ENCODE data around the gene NLRC3.
"Not testable (repeated sequence)": the region's sequence is repeated elsewhere in the genome, so short reads cannot be mapped to it uniquely, and the experiment has no call there.

Gene NLRC3

DNA sequence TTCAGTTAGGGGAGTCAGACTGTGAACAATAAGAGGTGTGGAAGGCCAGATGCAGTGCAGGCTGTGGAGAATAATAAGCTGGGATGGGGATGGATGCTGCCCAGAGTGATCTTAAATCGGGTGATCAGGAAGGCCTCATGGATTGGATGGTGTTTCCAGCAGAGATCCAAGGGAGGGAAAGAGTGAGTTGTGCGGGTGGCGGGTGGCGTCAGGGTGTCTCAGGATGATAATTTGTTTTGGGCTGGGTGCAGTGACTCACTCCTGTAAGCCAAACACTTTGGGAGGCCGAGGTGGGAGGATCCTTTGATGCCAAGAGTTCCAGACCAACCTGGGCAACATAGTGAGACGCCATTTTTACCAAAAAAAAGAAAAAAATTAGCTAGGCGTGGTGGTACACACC, 68.5 kb downstream of the NLRC3 start:
- no peak for FAIRE-seq

DNA sequence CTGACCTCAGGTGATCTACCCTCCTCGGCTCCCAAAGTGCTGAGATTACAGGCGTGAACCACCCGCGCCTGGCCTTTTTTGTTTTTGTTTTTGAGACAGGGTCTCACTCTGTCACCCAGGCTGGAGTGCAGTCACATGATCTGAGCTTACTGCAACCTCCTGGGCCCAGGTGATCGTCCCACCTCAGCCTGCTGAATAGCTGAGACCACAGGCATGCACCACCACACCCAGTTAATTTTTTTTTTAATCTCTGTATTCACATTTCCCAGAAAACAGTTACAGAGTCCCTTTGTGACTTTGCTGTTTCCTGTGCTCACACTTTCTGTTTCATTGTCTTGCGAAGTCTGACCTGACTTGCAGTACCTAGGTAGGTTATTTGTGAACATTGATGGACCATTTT, 73.7 kb downstream of the NLRC3 start:
- no peak for FAIRE-seq

DNA sequence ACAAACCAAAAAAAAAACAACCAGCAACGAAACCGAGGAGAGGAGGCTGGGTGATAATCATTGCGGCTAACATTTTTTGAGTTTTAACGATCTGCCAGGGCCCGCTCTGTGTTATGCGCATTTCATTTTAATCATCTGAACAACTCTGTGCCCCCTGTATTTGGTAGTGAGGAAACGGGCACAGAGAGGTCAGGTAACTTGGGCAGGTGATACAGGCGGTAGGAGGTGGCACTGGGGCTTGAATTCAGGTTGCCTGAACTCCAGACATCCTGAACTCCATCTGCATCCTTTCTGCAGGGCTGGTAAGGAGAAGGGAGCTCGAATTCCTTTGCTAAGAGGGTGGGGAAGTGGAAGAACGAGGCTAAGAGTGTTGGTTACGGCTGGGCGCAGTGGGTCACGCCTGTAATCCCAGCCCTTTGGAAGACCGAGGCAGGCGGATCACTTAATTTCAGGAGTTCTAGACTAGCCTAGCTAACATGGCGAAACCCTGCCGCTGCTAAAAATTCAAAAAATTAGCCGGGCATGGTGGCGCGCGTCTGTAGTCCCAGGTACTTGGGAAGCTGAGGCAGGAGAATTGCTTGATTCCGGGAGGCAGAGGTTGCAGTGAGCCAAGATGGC, 75.3 kb downstream of the NLRC3 start:
- FAIRE-seq: no peak

DNA sequence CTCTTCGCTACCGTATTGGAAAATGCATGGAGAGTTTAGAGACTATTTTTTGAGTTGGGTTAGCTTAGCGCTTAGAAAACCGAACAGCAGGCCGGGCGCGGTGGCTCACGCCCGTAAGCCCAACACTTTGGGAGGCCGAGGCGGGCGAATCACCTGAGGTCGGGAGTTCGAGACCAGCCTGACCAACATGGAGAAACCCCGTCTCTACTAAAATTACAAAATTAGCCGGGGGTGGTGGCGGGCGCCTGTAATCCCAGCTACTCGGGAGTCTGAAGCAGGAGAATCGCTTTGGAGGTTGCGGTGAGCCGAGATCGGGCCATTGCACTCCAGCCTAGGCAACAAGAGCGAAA, 75.8 kb downstream of the NLRC3 start:
- FAIRE-seq: not testable (repeated sequence)

DNA sequence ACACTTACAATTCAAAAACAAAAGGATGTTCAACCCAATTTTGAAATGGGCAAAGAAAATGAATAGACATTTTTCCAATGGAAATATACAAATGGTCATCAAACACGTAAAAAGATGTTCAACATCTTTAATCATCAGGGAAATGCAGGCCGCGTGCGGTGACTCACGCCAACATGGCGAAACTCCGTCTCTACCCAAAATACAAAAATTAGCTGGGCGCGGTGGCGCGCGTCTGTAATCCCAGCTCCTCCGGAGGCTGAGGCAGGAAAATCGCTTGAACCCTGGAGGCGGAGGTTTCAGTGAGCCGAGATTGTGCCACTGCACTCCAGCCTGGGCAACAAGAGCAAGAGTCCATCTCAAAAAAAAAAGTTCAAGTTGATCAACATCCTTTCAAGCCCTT, 78.2 kb downstream of the NLRC3 start:
- no peak for FAIRE-seq

DNA sequence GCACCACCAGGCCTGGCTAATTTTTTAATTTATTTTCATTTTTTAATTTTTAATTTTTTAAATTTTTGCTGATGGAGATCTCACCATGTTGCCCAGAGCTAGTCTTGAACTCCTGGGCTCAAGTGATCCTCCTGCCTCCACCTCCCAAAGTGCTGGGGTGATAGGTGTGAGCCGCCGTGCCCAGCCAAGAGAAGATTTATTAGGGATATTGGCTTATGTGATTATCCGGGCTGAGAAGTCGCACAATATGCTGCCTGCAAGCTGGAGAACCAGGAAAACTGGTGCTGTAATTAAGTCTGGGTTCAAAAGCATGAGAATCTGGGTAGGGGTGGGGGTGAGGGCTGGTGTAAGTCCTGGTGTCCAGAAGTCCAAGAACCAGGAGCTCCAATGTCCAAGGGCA, 79.4 kb downstream of the NLRC3 start:
- no peak for FAIRE-seq

DNA sequence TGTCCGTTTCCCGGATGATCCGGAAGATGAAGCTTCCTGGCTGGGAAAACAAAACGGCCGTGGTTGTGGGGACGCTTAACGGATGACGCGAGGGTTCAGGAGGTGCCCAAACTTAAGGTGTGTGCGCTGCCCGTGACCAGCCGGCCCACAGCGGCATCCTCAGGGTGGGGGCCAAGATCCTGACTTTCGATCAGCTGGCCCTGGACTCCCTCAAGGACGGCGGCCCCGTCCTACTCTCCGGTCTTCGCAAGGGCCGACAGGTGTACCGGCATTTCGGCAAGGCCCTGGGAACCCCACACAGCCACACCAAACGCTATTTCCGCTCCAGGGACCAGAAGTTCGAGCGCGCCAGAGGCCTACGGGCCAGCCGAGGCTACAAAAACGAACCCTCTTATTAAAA, 80.8 kb downstream of the NLRC3 start:
- no peak for FAIRE-seq

DNA sequence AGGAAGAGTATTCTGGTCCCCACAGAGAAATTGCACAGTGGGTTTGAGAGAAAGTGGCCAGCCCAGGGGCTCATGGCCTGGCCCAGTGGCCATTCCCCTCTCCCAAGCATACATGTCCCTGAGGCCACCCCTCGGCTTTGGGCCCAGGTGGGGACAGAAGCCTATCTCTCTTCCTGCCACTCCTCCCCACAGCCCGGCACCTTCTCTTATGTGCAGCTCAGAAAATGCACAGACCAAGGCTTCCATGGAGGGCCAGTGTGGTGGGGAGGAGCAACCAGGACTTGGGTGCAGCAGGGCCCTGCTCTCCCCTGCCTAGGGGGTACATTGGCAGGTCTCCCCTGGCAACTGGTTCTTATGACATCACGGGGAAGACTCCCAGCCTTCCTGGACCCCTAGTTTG, 82.0 kb downstream of the NLRC3 start, which contains the start of gene C16orf90:
Gene C16orf90 (minus strand): TSS at position 314 of the 400 bp plus-strand sequence. CDS start 68 bp downstream, at position 246.
- no peak for FAIRE-seq

DNA sequence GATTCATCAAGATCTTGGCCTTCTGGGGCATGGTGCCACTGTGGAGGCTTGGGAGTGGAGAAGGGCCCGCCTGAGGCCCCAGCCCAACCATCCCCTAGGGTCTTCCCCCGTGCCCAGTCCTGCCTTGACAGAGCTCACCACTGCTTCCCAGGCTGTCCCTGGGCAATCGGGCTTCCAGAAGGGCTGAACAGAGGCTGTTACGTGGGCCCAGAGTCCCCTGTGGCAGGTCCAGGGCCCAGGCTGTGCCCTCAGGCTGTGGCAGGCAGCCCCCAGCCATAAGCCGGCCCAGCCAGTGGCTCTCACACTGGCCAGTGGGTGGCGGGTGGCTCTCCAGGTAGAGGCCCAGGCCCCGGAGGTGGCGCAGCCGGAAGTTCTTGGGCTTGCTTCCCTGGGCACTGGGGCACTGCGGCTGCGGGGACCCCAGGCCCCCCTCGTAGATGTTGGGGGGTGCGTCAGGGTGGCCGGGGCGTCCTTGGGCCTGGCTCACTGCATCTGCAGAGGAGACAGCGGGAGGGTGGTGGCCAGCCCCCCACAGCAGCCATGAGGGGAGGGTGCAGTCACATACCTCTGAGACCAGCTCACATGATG, 82.7 kb downstream of the NLRC3 start:
- no peak for FAIRE-seq

DNA sequence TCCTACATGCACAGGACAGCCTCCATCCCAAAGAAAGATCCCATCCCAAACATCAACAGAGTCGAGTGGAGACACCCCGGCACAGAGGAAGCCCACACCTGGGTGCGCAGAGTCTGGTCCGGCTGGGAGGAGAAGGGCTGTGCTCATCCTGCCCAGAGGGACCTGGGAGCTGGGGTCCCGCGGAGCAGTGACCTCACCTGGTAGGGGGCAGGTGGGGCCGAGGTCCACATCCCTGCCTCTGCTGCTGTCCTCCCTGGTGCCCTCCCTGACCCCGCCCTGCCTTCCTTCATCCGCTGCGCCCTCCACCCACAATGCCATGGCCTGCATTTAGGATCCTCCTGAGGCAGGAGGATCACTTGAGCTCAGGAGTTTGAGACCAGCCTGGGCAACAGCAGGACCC, 84.8 kb downstream of the NLRC3 start:
- no peak for FAIRE-seq

DNA sequence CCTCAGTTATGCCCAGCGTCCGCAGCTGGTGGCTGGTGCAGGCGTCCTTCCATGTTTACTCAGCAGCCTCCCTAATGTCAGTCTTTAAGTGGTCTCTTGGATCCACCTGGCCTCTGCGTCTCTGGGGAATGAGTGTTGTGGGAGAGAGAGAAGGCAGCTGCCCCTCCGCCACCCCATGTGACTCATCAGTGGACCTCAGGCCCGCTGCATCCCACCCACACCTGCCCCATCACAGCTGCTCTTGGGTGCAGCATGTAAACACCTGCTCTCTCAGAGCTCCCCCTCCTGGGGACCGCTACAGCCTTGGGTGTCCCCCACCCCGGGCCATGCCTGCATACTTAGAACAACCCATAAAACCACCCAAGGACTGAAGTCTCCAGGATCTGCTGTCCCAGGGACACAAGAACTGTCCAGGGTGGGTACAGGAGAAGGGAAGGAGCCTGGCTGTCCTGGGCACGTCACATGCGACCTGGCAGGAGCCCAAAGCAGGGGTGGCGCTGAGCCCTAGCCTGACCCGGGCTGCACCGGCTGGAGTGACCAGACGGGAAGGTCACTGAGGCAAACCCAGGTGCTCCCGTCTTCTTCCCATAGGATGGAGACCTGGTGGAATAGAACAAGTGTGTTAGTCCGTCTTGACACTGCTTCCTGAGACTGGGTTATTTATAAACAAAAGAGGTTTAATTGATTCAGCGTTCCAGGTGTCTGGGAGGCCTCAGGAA, 86.1 kb downstream of the NLRC3 start:
- FAIRE-seq: no peak

All from G401.6 (cell line).